ENCODE data around the gene CMTM1. TPM values are rescaled to one million over a fixed set of nuclear protein-coding genes. Genes with fewer than 3 reads are reported as not detected.

Gene CMTM1
- total RNA-seq, 1 experiment from 2014 or later, result 5.2 TPM

- Histone ChIP-seq H4K20me1 (ENCODE audit: insufficient read depth) (no peaks in the 10 kb centered on the region), H3K27ac (ENCODE audit: low read depth, low read length) (no peak overlapping the region), H3K4me1 (ENCODE audit: control insufficient read depth in 1 of 2, insufficient read depth in 2 of 2, low read length in 2 of 2) (no peaks in the 10 kb centered on the region), H3K79me2 (ENCODE audit: insufficient read depth, low read length) (no peaks in the 10 kb centered on the region), H2AFZ (ENCODE audit: low read depth, low read length, poor library complexity, severe bottlenecking) (no peak overlapping the region), H3K36me3 (ENCODE audit: control insufficient read depth in 1 of 2, insufficient read depth in 2 of 2, low read length in 2 of 2) (no peaks in the 10 kb centered on the region; a peak in 1 of 4 replicates), H3K9me2 (ENCODE audit: insufficient read depth) (no peaks in the 10 kb centered on the region), H3K9ac (ENCODE audit: low read length) (no peak overlapping the region), H3K27me3 (ENCODE audit: insufficient read depth, low read length) (no peaks in the 10 kb centered on the region), H3K9me3 (ENCODE audit: control insufficient read depth in 1 of 2, insufficient read depth in 1 of 2, low read depth in 1 of 2, low read length in 2 of 2) (no peaks in the 10 kb centered on the region), H3K4me2 (ENCODE audit: low read length) (no peak overlapping the region), H3K4me3 (replicated peaks in 1 of 2; ENCODE audit: low read depth in 1 of 2, low read length in 2 of 2) (no peak overlapping the region)
- no peak for DNase-seq (ENCODE audit: low read depth, low spot score)
- intact Hi-C loops (cut with micrococcal nuclease), result no loop called here
- no TSS peak for BruUV-seq (replicated peaks)
- ChIA-PET POLR2A (no interaction called here), CTCF (no interaction called here), RAD21 (ENCODE audit: low non-redundant PET in 1 of 2, low total read pairs in 2 of 2, uncharacterized antibody in 2 of 2, unreplicated experiment in 2 of 2) (no interaction called here)
- no peak for ATAC-seq
- TF ChIP-seq FOSL1 (IDR thresholded peaks at IDR 0.05; ENCODE audit: low read depth) (no peak), RAD21 (IDR thresholded peaks at IDR 0.05; ENCODE audit: low read depth) (no peak), REST (IDR thresholded peaks at IDR 0.05; ENCODE audit: low read depth) (no peak), CBX3 (IDR thresholded peaks at IDR 0.05; ENCODE audit: low read depth) (no peak), CEBPB (IDR thresholded peaks at IDR 0.05; ENCODE audit: low read depth) (no peak), ZNF274 (IDR thresholded peaks at IDR 0.05; ENCODE audit: low read depth, low read length) (no peak), MAX (IDR thresholded peaks at IDR 0.05) (no peak), SP1 (IDR thresholded peaks at IDR 0.05; ENCODE audit: low read depth) (no peak), EGR1 (IDR thresholded peaks at IDR 0.05; ENCODE audit: low read depth) (no peak), ELF1 (IDR thresholded peaks at IDR 0.05; ENCODE audit: borderline replicate concordance, low read depth) (no peak)
These were observed 23.8 kb upstream of the CMTM1 start for GRCh38 chr16:66542396-66542795.
